T-cell (primary cell): ENCODE results near the gene NOSIP. TPM values are rescaled to one million over a fixed set of nuclear protein-coding genes. Genes with fewer than 3 reads are reported as not detected.
"Not testable (repeated sequence)": the region's sequence is repeated elsewhere in the genome, so short reads cannot be mapped to it uniquely, and the experiment has no call there.

Experiments used
- ATAC-seq, 4 experiments: fragments of 200-7000 bp in 3 of 4; fragments of 150-1000 bp in 1 of 4; cut with Tn5 transposase; replicated peaks in 1 of 4; 1 replicate in 3 of 4; 2 replicates in 1 of 4; pipeline ENCODE4 v1.10.0; 2021; ENCODE audit warnings: moderate library complexity in 3 of 4, mild to moderate bottlenecking in 2 of 4, moderate number of reproducible peaks in 1 of 4
- CTCF ChIA-PET, 2 donors: fragments of 300-600 bp; sonication (Branson Sonifier 250); formaldehyde crosslinking; loops; one replicate each; lab custom pipeline; 2022; ENCODE audit warnings: antibody characterized with exemption in 2 of 2; lab: Charles Lee
- POLR2A ChIA-PET, 2 donors: fragments of 300-600 bp; sonication (Branson Sonifier 250); formaldehyde crosslinking; loops; one replicate each; lab custom pipeline; 2022; ENCODE audit warnings: antibody characterized with exemption in 2 of 2; lab: Charles Lee
- DNase-seq, 35 experiments: peaks; one replicate each; pipeline versions ENCODE4 v3.0.0 to v3.0.0-alpha.2; 2013 to 2023
- H3K27ac ChIP-seq: one replicate; pipeline ENCODE4 v1.5.1; 2013; ENCODE audit warnings: low read length
- H3K27me3 ChIP-seq, 2 experiments: replicated peaks in 1 of 2; 1 replicate in 1 of 2; 2 replicates in 1 of 2; pipeline versions ENCODE4 v1.6.1 to v1.7.0; 2013; ENCODE audit warnings: low read length in 1 of 2, mixed read lengths in 1 of 2; ENCODE audit not compliant: control insufficient read depth in 2 of 2, insufficient read depth in 2 of 2; ENCODE audit errors: extremely low read depth in 1 of 2
- H3K36me3 ChIP-seq, 2 donors: 1 replicate in 1 of 2; 2 replicates in 1 of 2; pipeline versions ENCODE4 v1.6.1 to v1.7.0; 2013; ENCODE audit warnings: low read length in 1 of 2; ENCODE audit not compliant: control insufficient read depth in 2 of 2, insufficient read depth in 1 of 2; ENCODE audit errors: extremely low read depth in 1 of 2
- H3K4me1 ChIP-seq, 2 experiments: 1 replicate in 1 of 2; 2 replicates in 1 of 2; pipeline versions ENCODE4 v1.6.1 to v1.7.0; 2013; ENCODE audit warnings: low read length in 2 of 2, mixed read lengths in 1 of 2; ENCODE audit not compliant: insufficient read depth in 2 of 2, control insufficient read depth in 1 of 2; ENCODE audit errors: extremely low read depth in 1 of 2
- H3K4me3 ChIP-seq, 2 donors: 1 replicate in 1 of 2; 2 replicates in 1 of 2; pipeline versions ENCODE4 v1.5.1 to v1.7.0; 2013; ENCODE audit warnings: mild to moderate bottlenecking in 2 of 2, low read length in 1 of 2, moderate library complexity in 1 of 2; ENCODE audit not compliant: control insufficient read depth in 1 of 2; ENCODE audit errors: extremely low read depth in 1 of 2
- H3K9me3 ChIP-seq: 2 replicates; pipeline ENCODE4 v1.7.0; 2013
- H3K27ac Mint-ChIP-seq, 2 donors: one replicate each; pipeline ENCODE4 v1.8.0; 2020 to 2021; ENCODE audit warnings: mild to moderate bottlenecking in 2 of 2, mixed read lengths in 2 of 2
- H3K27me3 Mint-ChIP-seq, 2 donors: one replicate each; pipeline ENCODE4 v1.8.0; 2021 to 2022; ENCODE audit warnings: mixed read lengths in 2 of 2
- H3K36me3 Mint-ChIP-seq: one replicate; pipeline ENCODE4 v1.8.0; 2021; ENCODE audit warnings: mixed read lengths
- H3K4me1 Mint-ChIP-seq, 3 donors: one replicate each; pipeline ENCODE4 v1.8.0; 2020 to 2022; ENCODE audit warnings: mixed read lengths in 3 of 3, mild to moderate bottlenecking in 1 of 3
- H3K4me3 Mint-ChIP-seq, 3 donors: one replicate each; pipeline ENCODE4 v1.8.0; 2020 to 2022; ENCODE audit warnings: mild to moderate bottlenecking in 3 of 3, mixed read lengths in 3 of 3, moderate library complexity in 3 of 3
- H3K9me3 Mint-ChIP-seq, 3 donors: one replicate each; pipeline ENCODE4 v1.8.0; 2020 to 2022; ENCODE audit warnings: mixed read lengths in 3 of 3
- WGBS: methylation state at CpG from one replicate; pipeline ENCODE4 v1.1.5; 2013; ENCODE audit warnings: missing lambda C conversion rate; ENCODE audit not compliant: insufficient coverage; 5-methylcytosine and 5-hydroxymethylcytosine counted together
- total RNA-seq, 35 experiments: library from RNA in 6 of 35; stranded (reverse) in 6 of 35; fragments of 120-200 nt in 1 of 35; gene quantifications; one replicate each; pipeline versions ENCODE4 v1.2.1 to v1.2.4 and lab custom pipeline; 2013 to 2026

Gene NOSIP
- 100 to 1,000 TPM; 152 to 297 (median 176) TPM for total RNA-seq
- total RNA-seq (2013) = 302 TPM
- total RNA-seq (lab: John Stamatoyannopoulos, UW) = 33.4 to 220 (median 101) reads per million in 29 experiments

DNA sequence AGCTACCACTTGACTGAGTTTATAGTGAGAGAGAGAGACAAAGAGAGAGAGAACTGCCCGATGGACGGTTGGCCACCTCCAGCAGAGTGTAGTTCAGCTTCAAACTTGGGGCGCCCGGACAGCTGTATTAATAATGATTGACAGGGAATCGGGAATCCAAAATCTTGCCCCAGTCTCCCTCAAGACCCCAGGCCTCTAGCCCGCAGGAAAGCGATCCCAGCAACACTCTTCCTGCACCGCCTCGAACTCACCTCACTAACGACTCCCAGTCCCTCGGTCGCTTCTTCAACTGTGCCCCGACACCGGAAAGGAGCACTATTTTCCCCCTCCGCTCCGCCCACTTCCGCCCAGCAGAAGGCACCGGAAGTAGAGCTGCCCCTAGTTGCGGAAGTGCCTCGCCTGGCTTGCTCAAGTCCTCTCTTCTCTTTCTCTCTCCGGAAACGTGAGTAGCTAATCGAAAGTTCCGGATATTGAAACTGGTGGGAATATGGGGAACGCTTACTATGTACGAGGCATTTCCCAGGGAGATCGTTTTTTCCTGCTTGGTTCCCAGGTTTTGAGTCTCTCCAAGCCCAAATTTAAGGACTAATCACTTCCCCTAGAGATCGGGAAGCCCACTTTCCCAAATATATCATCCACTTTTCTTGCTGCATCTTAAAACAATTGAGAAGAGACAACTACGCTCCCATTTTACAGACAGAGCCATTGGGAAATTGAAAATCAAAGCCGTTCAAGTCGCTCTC is at the start of gene NOSIP:
Gene NOSIP, minus strand, starts transcription at position 293 of the 743 bp plus-strand sequence. CDS start 19,865 bp downstream, outside the sequence.
- ChIA-PET CTCF (interaction anchor here (0.6 to 2.6 kb wide), 8 partner anchors 10 to 95 kb away, joined by 3 to 9 read pairs (median 4); partner anchors contain the start of genes PRR12 (in 1 of the 2) and RCN3 (in 1 of the 2)), POLR2A (interaction anchor here (0.6 to 0.7 kb wide), 4 partner anchors 12 to 318 kb away, joined by 3 to 6 read pairs (median 4); partner anchors contain the start of gene SCAF1 (in 1 of the 2))
- peak within 1 kb of the TSS; percentile 64 to 97 for H3K4me3 ChIP-seq
- H3K27me3 ChIP-seq = no peaks in the 10 kb centered on the region
- Mint-ChIP-seq H3K36me3 (no peaks in the 10 kb centered on the region), H3K4me1 (peaks cover 36 to 38% (median 37%) of the 10 kb centered on the region in 3 donors), H3K27me3 (no peaks in the 10 kb centered on the region), H3K27ac (peak within 1 kb of the TSS; percentile 90 to 95), H3K9me3 (no peaks in the 10 kb centered on the region), H3K4me3 (peak within 1 kb of the TSS; percentile 85 to 96 (median 91))
- peak; percentile 90 to 98 (median 95) for DNase-seq
- no peaks in the 10 kb centered on the region for H3K9me3 ChIP-seq
- WGBS = 4% methylated on average over 16 of the region's 31 CpGs
- H3K27ac ChIP-seq = peak within 1 kb of the TSS; percentile 38
- peaks cover 15 to 23% of the 10 kb centered on the region in 2 experiments for H3K4me1 ChIP-seq
- ATAC-seq = peak; percentile 97 to 99 (median 98)
- peaks cover 2 to 11% of the 10 kb centered on the region in 2 donors for H3K36me3 ChIP-seq

DNA sequence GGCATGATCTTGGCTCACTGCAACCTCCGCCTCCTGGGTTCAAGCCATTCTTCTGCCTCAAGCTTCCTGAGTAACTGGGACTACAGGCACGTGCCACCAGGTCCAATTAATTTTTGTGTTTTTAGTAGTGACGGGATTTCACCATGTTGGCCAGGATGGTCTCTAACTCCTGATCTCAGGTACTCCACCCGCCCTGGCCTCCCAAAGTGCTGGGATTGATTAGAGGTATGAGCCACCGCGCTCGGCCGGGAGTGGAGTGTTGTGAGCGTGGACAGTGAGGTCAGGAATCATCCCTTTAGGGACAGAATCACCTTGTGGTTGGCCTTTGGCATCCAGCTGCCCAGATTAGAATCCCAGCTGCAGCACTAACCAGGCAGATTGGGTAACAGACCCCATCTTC is 49.3 kb upstream of the NOSIP start:
- peaks cover 6% of the 10 kb centered on the region for H3K36me3 Mint-ChIP-seq
- Histone ChIP-seq H3K36me3 (peaks cover 0 to 14% of the 10 kb centered on the region in 2 donors), H3K4me1 (no peaks in the 10 kb centered on the region), H3K27ac (no peak overlapping the region), H3K9me3 (no peaks in the 10 kb centered on the region), H3K4me3 (no peak overlapping the region), H3K27me3 (no peaks in the 10 kb centered on the region)
- no peaks in the 10 kb centered on the region for H3K9me3 Mint-ChIP-seq
- no peak overlapping the region for H3K4me3 Mint-ChIP-seq
- ChIA-PET POLR2A (no interaction called here), CTCF (interaction anchor here in 1 of 2 donors (0.7 kb wide), 1 partner anchor 46 kb away, joined by 7 read pairs; no protein-coding TSS in a partner anchor)
- H3K27me3 Mint-ChIP-seq = no peaks in the 10 kb centered on the region
- 95% methylated on average over 7 of the region's 9 CpGs for WGBS
- ATAC-seq = no peak
- peaks cover 0 to 4% (median 3%) of the 10 kb centered on the region in 3 donors for H3K4me1 Mint-ChIP-seq
- H3K27ac Mint-ChIP-seq = no peak overlapping the region
- no peak for DNase-seq

- peaks cover 5 to 28% of the 10 kb centered on the region in 2 donors for H3K36me3 ChIP-seq
- Mint-ChIP-seq H3K4me3 (no peak overlapping the region), H3K36me3 (peaks cover 14% of the 10 kb centered on the region), H3K27me3 (no peaks in the 10 kb centered on the region), H3K27ac (no peak overlapping the region), H3K9me3 (no peaks in the 10 kb centered on the region), H3K4me1 (peaks cover 1 to 6% (median 3%) of the 10 kb centered on the region in 3 donors)
- ChIA-PET POLR2A (no interaction called here), CTCF (no interaction called here)
- H3K9me3 ChIP-seq = no peaks in the 10 kb centered on the region
- no peaks in the 10 kb centered on the region for H3K4me1 ChIP-seq
- WGBS = no CpG with 5 or more reads among the region's 11 CpGs
- H3K27me3 ChIP-seq = no peaks in the 10 kb centered on the region
- ATAC-seq = no peak
- H3K27ac ChIP-seq = no peak overlapping the region
- H3K4me3 ChIP-seq = no peak overlapping the region
- DNase-seq = no peak
These were observed 45.9 kb upstream of the NOSIP start for GRCh38 chr19:49626226-49626625.

- H3K36me3 ChIP-seq = peaks cover 9 to 33% of the 10 kb centered on the region in 2 donors
- H3K4me1 ChIP-seq = peaks cover 0 to 4% of the 10 kb centered on the region in 2 experiments
- 96% methylated on average over 12 of the region's 27 CpGs for WGBS
- H3K9me3 ChIP-seq = no peaks in the 10 kb centered on the region
- DNase-seq (no peak), ATAC-seq (no peak)
- no peak overlapping the region for H3K27ac ChIP-seq
- H3K27me3 ChIP-seq = no peaks in the 10 kb centered on the region
- POLR2A ChIA-PET = no interaction called here
- peaks cover 0 to 6% (median 0%) of the 10 kb centered on the region in 3 donors for H3K4me1 Mint-ChIP-seq
- no peak overlapping the region for H3K27ac Mint-ChIP-seq
- no peak overlapping the region for H3K4me3 Mint-ChIP-seq
- H3K9me3 Mint-ChIP-seq = no peaks in the 10 kb centered on the region
- H3K36me3 Mint-ChIP-seq = peaks cover 14% of the 10 kb centered on the region
- CTCF ChIA-PET = interaction anchor here in 1 of 2 donors (0.6 kb wide), 1 partner anchor 784 kb away, joined by 6 read pairs; no protein-coding TSS in a partner anchor
- no peaks in the 10 kb centered on the region for H3K27me3 Mint-ChIP-seq
- H3K4me3 ChIP-seq = no peak overlapping the region
These were observed 44.9 kb upstream of the NOSIP start for GRCh38 chr19:49624967-49625910.

DNA sequence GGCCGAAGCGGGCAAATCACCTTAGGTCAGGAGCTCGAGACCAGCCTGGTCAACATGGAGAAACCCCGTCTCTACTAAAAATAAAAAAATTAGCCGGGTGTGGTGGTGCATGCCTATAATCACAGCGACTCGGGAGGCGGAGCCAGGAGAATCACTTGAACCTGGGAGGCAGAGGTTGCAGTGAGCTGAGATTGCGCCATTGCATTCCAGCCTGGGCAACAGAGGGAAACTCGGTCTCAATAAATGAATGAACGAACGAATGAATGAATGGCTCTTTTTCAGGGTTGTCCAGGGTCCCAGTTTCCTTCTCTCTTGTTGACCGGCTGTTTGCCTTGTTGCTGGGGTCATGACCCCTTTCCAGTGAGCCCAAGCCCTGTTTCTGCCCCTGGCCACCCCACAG is 37.5 kb upstream of the NOSIP start:
- H3K27me3 Mint-ChIP-seq, H3K27ac Mint-ChIP-seq, H3K27me3 ChIP-seq, POLR2A ChIA-PET, ATAC-seq, H3K27ac ChIP-seq, DNase-seq, H3K9me3 ChIP-seq, H3K4me3 Mint-ChIP-seq, H3K9me3 Mint-ChIP-seq, H3K4me3 ChIP-seq: not testable (repeated sequence)
- H3K4me1 ChIP-seq = peaks cover 0 to 22% of the 10 kb centered on the region in 2 experiments
- peaks cover 57 to 72% of the 10 kb centered on the region in 2 donors for H3K36me3 ChIP-seq
- CTCF ChIA-PET = interaction anchor here in 1 of 2 donors (1.2 kb wide), 1 partner anchor 22 kb away, joined by 3 read pairs; the partner anchor contains the start of gene RRAS
- H3K36me3 Mint-ChIP-seq = peaks cover 49% of the 10 kb centered on the region
- 97% methylated on average over 11 of the region's 13 CpGs for WGBS
- H3K4me1 Mint-ChIP-seq = peaks cover 12 to 18% (median 12%) of the 10 kb centered on the region in 3 donors
